ENCODE results near the gene C19orf38. TPM values are rescaled to one million over a fixed set of nuclear protein-coding genes. Genes with fewer than 3 reads are reported as not detected.

The C19orf38 gene
- total RNA-seq, 4 donors from 2014 or later: 20.6 TPM; not detected in 3

- DNase-seq: no peak
- Histone ChIP-seq H3K36me3 (peaks cover 0 to 98% (median 2%) of the 10 kb centered on the region in 3 donors), H3K4me3 (no peak overlapping the region), H3K9me3 (no peaks in the 10 kb centered on the region), H3K4me1 (no peaks in the 10 kb centered on the region), H3K27ac (no peak overlapping the region), H3K27me3 (no peaks in the 10 kb centered on the region)
- no peak for TF ChIP-seq CTCF (IDR thresholded peaks at IDR 0.05)
- no peak for TF ChIP-seq POLR2A (IDR thresholded peaks at IDR 0.05)
Observed at GRCh38 chr19:10826846-10827245, 21.4 kb upstream of the C19orf38 start.

- TF ChIP-seq CTCF (IDR thresholded peaks at IDR 0.05): no peak
- no peak for TF ChIP-seq POLR2A (IDR thresholded peaks at IDR 0.05)
- Histone ChIP-seq H3K9me3 (no peaks in the 10 kb centered on the region), H3K4me1 (no peaks in the 10 kb centered on the region), H3K4me3 (no peak overlapping the region), H3K27ac (no peak overlapping the region), H3K27me3 (no peaks in the 10 kb centered on the region), H3K36me3 (peaks cover 0 to 97% (median 2%) of the 10 kb centered on the region in 3 donors)
- DNase-seq: no peak
Observed at GRCh38 chr19:10828981-10829821, 19.0 kb upstream of the C19orf38 start.

GRCh38 chr19:10829967-10830366 lies 18.2 kb upstream of the C19orf38 start:
- H3K36me3 ChIP-seq: peaks cover 0 to 89% (median 2%) of the 10 kb centered on the region in 3 donors
- no peaks in the 10 kb centered on the region for H3K9me3 ChIP-seq
- H3K27ac ChIP-seq: no peak overlapping the region
- no peaks in the 10 kb centered on the region for H3K27me3 ChIP-seq
- H3K4me3 ChIP-seq: no peak overlapping the region
- TF ChIP-seq CTCF (IDR thresholded peaks at IDR 0.05): no peak
- no peak for TF ChIP-seq POLR2A (IDR thresholded peaks at IDR 0.05)
- no peak for DNase-seq
- no peaks in the 10 kb centered on the region for H3K4me1 ChIP-seq

GRCh38 chr19:10830370-10830769 lies 17.8 kb upstream of the C19orf38 start:
- Histone ChIP-seq H3K4me3 (no peak overlapping the region), H3K27ac (no peak overlapping the region), H3K27me3 (no peaks in the 10 kb centered on the region), H3K9me3 (no peaks in the 10 kb centered on the region), H3K36me3 (peaks cover 0 to 85% (median 2%) of the 10 kb centered on the region in 3 donors), H3K4me1 (peaks cover 0 to 3% (median 0%) of the 10 kb centered on the region in 4 donors)
- TF ChIP-seq POLR2A (IDR thresholded peaks at IDR 0.05): no peak
- DNase-seq: no peak

- Histone ChIP-seq H3K36me3 (peaks cover 0 to 78% (median 2%) of the 10 kb centered on the region in 3 donors), H3K27ac (no peak overlapping the region), H3K9me3 (no peaks in the 10 kb centered on the region), H3K4me3 (no peak overlapping the region), H3K4me1 (peaks cover 0 to 4% (median 0%) of the 10 kb centered on the region in 4 donors), H3K27me3 (no peaks in the 10 kb centered on the region)
- no peak for DNase-seq
- no peak for TF ChIP-seq POLR2A (IDR thresholded peaks at IDR 0.05)
- TF ChIP-seq CTCF (IDR thresholded peaks at IDR 0.05): no peak
Observed at GRCh38 chr19:10830931-10831779, 17.1 kb upstream of the C19orf38 start.

All from Peyer's patch (tissue), 4 donors.